Spleen (tissue), 11 donors: Measurements from ENCODE around the gene STARD9. TPM values are rescaled to one million over a fixed set of nuclear protein-coding genes. Genes with fewer than 3 reads are reported as not detected.

Source experiments
- DNase-seq: peaks from one replicate; pipeline ENCODE4 v3.0.0-alpha.2; 2020
- H3K27ac ChIP-seq, 8 donors: fragments of 200-600 bp; sonication (generic) in 7 of 8; 1 replicate in 4 of 8; 2 replicates in 4 of 8; pipeline versions ENCODE4 v1.5.0 to v1.8.0; 2016 to 2021; ENCODE audit warnings: inconsistent platforms in 4 of 8, mild to moderate bottlenecking in 4 of 8, moderate library complexity in 1 of 8
- H3K27me3 ChIP-seq, 7 donors: fragments of 200-600 bp; sonication (generic) in 6 of 7; replicated peaks in 1 of 7; 1 replicate in 4 of 7; 2 replicates in 3 of 7; pipeline versions ENCODE4 v1.5.0 to v1.8.0; 2016 to 2021; ENCODE audit warnings: inconsistent platforms in 3 of 7, mild to moderate bottlenecking in 1 of 7
- H3K36me3 ChIP-seq, 6 donors: fragments of 200-600 bp; sonication (generic) in 5 of 6; 1 replicate in 4 of 6; 2 replicates in 2 of 6; pipeline versions ENCODE4 v1.5.0 to v1.8.0; 2016 to 2021; ENCODE audit warnings: inconsistent platforms in 2 of 6
- H3K4me1 ChIP-seq, 6 donors: fragments of 200-600 bp; sonication (generic) in 5 of 6; 1 replicate in 3 of 6; 2 replicates in 3 of 6; pipeline versions ENCODE4 v1.5.0 to v1.8.0; 2016 to 2021; ENCODE audit warnings: inconsistent platforms in 3 of 6
- H3K4me3 ChIP-seq, 8 donors: fragments of 200-600 bp; sonication (generic) in 7 of 8; 1 replicate in 4 of 8; 2 replicates in 4 of 8; pipeline versions ENCODE4 v1.5.0 to v1.8.0; 2016 to 2021; ENCODE audit warnings: inconsistent platforms in 4 of 8, mild to moderate bottlenecking in 4 of 8, moderate library complexity in 2 of 8
- H3K9me3 ChIP-seq, 8 donors: fragments of 200-600 bp; sonication (generic) in 7 of 8; 1 replicate in 4 of 8; 2 replicates in 4 of 8; pipeline versions ENCODE4 v1.5.0 to v1.8.0; 2016 to 2021; ENCODE audit warnings: inconsistent platforms in 4 of 8
- POLR2A ChIP-seq, 3 donors: fragments of 450-650 bp; IDR thresholded peaks; one replicate each; pipeline ENCODE4 v1.5.1; 2017; ENCODE audit warnings: antibody characterized with exemption in 3 of 3, mild to moderate bottlenecking in 1 of 3
- POLR2AphosphoS5 ChIP-seq, 3 donors: sonication (generic); formaldehyde crosslinking; IDR thresholded peaks; one replicate each; pipeline ENCODE4 v1.5.1; 2017; ENCODE audit warnings: antibody characterized with exemption in 3 of 3
- WGBS, 5 donors: extraction: QIAGEN DNeasy Blood & Tissue Kit in 3 of 5; methylation state at CpG; one replicate each; pipeline versions ENCODE4 v1.1.5 to v1.1.7; 2013 to 2018; 5-methylcytosine and 5-hydroxymethylcytosine counted together
- intact Hi-C: fragments of 100-400 bp; cut with DNase I; formaldehyde crosslinking; loops from one replicate; pipeline ENCODE4 v1.15.0; 2023; ENCODE audit warnings: low total_unique reads
- polyA plus RNA-seq, 3 donors: library from polyadenylated mRNA; stranded (reverse); fragments of 200-250 nt; gene quantifications; one replicate each; pipeline ENCODE4 v1.2.1, GENCODE V29; 2013
- total RNA-seq, 7 donors: library from RNA; depleted of rRNA in 3 of 7; stranded (reverse); fragments of >200 nt in 3 of 7; fragmentation: NEBNext Ultra II Directional in 4 of 7; extraction: Animal tissue kit (Norgen Biotek cat#: 25700) in 4 of 7; gene quantifications; one replicate each; pipeline versions ENCODE4 v1.1.0 to v1.2.1, GENCODE V29; 2016 to 2021
- TF ChIP-seq, protein P1 (sequence below), 11 experiments: fragments of 200-600 bp in 7 of 11; fragments of 450-650 bp in 4 of 11; sonication (generic) in 4 of 11; IDR thresholded peaks in 8 of 11; conservative IDR thresholded peaks in 3 of 11; 1 replicate in 7 of 11; 2 replicates in 4 of 11; pipeline versions ENCODE4 v1.4.0 to v1.8.0; 2016 to 2021; ENCODE audit warnings: antibody characterized with exemption in 11 of 11, inconsistent platforms in 4 of 11, mild to moderate bottlenecking in 1 of 11
- donor health status: healthy with polysubstance abuse.
- donor health status: DM: no; HTN: no; CAD: no; lungs with moderate emphysema.
- donor health status: DM: no; HTN: no; CAD: no.
- donor health status: Bipolar disorder and iron deficiency.
- donor health status: healthy.
- donor health status: DM: no; HTN: no; CAD: no.
- donor health status: DM: yes; HTN: yes; CAD: no.

Gene STARD9
- total and polyA plus RNA-seq, 10 donors: 0.97 to 30.8 (median 21.6) TPM

DNA sequence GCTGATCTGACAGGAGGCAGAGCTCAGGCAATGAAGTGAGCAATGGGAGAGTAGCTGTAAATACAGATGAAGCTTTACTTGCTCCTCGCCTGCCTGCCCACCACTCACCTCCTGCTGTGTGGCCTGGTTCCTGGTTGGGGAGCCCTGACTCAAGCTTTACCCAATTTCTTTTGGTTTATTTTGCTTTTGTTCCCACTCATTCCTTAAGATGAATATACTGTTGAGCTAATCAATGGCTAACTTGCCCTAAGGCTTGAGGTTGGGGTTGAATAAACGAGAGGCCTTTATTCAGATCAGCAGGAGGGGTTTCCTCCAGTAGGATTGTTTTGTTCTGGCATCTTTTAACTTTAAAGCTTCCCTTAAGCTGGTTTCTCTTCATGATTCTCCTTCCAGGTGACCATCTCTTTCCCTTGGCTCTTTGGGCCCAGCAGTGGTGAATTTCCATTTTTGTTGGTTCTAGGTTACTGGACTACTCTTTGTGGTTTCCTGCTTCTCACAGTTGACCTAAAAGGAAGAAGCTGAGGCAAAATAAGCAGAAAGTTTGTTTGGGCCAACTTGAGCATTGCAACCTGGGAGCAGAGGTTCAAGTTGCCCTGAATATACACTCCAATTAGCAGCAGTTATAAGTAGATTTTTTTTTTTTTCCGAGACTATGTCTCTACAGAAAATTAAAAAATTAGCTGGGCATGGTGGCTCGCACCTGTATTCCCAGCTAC, 44.4 kb downstream of the STARD9 start:
- no peaks in the 10 kb centered on the region for H3K27me3 ChIP-seq
- intact Hi-C loops: no loop called here
- TF ChIP-seq POLR2AphosphoS5 (IDR thresholded peaks at IDR 0.05): no peak
- TF ChIP-seq POLR2A (IDR thresholded peaks at IDR 0.05): no peak
- TF ChIP-seq, protein P1, sequence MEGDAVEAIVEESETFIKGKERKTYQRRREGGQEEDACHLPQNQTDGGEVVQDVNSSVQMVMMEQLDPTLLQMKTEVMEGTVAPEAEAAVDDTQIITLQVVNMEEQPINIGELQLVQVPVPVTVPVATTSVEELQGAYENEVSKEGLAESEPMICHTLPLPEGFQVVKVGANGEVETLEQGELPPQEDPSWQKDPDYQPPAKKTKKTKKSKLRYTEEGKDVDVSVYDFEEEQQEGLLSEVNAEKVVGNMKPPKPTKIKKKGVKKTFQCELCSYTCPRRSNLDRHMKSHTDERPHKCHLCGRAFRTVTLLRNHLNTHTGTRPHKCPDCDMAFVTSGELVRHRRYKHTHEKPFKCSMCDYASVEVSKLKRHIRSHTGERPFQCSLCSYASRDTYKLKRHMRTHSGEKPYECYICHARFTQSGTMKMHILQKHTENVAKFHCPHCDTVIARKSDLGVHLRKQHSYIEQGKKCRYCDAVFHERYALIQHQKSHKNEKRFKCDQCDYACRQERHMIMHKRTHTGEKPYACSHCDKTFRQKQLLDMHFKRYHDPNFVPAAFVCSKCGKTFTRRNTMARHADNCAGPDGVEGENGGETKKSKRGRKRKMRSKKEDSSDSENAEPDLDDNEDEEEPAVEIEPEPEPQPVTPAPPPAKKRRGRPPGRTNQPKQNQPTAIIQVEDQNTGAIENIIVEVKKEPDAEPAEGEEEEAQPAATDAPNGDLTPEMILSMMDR (IDR thresholded peaks at IDR 0.05 in 8 of 11, conservative IDR thresholded peaks at IDR 0.05 in 3 of 11): no peak
- peaks cover 0 to 12% (median 0%) of the 10 kb centered on the region in 6 donors for H3K36me3 ChIP-seq
- no peak for DNase-seq
- peaks cover 0 to 12% (median 1%) of the 10 kb centered on the region in 6 donors for H3K4me1 ChIP-seq
- H3K9me3 ChIP-seq: no peaks in the 10 kb centered on the region
- no peak overlapping the region for H3K27ac ChIP-seq
- H3K4me3 ChIP-seq: no peak overlapping the region
- 83 to 86% (median 85%) methylated on average over 4 of the region's 4 CpGs for WGBS, 5 donors

DNA sequence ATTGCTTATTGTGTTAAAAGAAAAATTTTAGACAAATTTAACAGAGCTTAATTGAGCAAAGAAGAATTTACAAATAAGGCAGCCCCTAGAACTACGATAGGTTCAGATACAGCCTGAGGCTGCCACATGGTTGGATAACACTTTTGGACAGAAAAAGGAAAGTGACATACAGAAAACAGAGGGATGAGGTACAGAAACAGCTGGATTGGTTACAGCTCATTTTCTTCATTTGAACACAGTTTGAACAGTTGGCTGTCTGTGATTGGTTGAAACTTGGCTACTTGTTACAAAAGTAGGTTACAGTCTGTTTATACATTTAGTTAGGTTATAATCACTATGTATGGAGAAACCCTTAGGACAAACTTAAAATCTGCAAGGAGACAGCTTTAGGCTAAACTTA, 46.0 kb downstream of the STARD9 start:
- no peak overlapping the region for H3K4me3 ChIP-seq
- no peaks in the 10 kb centered on the region for H3K27me3 ChIP-seq
- intact Hi-C loops: no loop called here
- no peak for DNase-seq
- H3K27ac ChIP-seq: no peak overlapping the region
- H3K4me1 ChIP-seq: peaks cover 0 to 5% (median 0%) of the 10 kb centered on the region in 6 donors
- no peaks in the 10 kb centered on the region for H3K9me3 ChIP-seq
- WGBS, 5 donors: 95 to 97% (median 95%) methylated on average over 1 of the region's 1 CpG
- peaks cover 0 to 12% (median 0%) of the 10 kb centered on the region in 6 donors for H3K36me3 ChIP-seq
- TF ChIP-seq POLR2AphosphoS5 (IDR thresholded peaks at IDR 0.05) (no peak), POLR2A (IDR thresholded peaks at IDR 0.05) (no peak)
- TF ChIP-seq, protein P1 (IDR thresholded peaks at IDR 0.05 in 8 of 11, conservative IDR thresholded peaks at IDR 0.05 in 3 of 11): no peak

DNA sequence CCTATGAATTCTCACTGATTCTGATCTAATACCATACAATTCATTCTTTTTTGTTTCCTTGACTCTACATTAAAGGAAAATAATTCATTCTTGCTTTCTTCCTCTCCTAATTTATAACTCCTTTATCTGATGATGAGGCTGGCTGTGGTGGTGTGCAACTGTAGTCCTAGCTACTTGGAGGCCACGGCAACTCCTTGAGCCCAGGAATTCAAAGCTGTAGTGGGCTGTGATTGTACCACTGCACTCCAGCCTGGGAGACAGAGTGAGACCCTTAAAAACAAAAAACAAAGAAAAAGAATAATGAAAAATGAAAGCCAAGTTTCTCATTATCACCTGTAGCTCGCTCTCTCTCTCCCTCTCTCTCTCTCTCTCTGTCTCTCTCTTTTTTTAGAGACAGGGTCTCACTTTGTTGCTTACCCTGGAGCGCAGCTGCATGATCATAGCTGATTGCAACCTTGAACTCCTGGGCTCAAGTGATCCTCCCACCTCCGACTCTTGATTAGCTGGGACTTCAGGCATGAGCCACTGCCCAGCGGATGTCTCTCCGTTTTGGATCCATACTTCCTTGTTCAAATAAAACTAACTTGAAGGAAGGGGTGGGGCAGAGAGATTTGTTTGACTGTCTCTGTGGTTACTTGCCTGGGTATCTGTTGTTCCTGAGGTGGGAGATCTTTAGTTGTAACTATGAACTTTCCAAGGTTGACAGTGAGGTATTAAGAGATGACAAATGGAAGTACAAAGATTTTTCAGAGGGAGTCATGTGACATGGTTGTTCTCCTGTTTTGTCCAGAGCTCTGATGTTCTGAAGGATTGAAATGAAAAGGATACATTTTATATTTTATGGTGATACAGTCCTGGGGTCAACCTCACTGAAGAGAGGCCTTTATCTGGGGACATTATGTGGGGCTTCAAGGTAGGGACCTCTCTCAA, 46.9 kb downstream of the STARD9 start:
- H3K9me3 ChIP-seq: no peaks in the 10 kb centered on the region
- 78 to 90% (median 86%) methylated on average over 6 of the region's 6 CpGs for WGBS, 5 donors
- peaks cover 0 to 12% (median 0%) of the 10 kb centered on the region in 6 donors for H3K36me3 ChIP-seq
- H3K27ac ChIP-seq: peak overlapping the region in 1 of 8 donors; percentile 35
- intact Hi-C loops: no loop called here
- no peaks in the 10 kb centered on the region for H3K27me3 ChIP-seq
- H3K4me3 ChIP-seq: no peak overlapping the region
- DNase-seq: no peak
- H3K4me1 ChIP-seq: peaks cover 0 to 5% (median 0%) of the 10 kb centered on the region in 6 donors
- TF ChIP-seq POLR2A (IDR thresholded peaks at IDR 0.05) (no peak), POLR2AphosphoS5 (IDR thresholded peaks at IDR 0.05) (no peak)
- TF ChIP-seq, protein P1 (IDR thresholded peaks at IDR 0.05 in 8 of 11, conservative IDR thresholded peaks at IDR 0.05 in 3 of 11): no peak

DNA sequence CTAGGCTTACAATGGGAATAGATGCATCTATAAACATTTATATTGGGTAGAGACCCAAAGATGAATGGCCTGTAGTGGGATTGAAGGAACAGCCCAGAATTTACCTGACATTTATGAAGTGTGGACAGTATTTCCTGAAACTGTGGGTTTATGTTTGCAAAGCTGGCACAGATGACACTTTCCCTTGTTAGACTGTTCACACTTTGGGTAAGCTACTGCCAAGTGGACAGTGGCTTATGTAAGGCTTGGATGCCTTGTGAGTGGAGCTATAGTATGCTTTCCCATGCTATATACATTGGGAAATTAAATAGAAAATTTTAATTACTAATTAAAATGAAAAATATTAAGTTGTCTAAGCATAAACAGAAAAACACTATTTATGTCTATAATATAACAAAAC, 48.5 kb downstream of the STARD9 start:
- Histone ChIP-seq H3K27ac (no peak overlapping the region), H3K27me3 (no peaks in the 10 kb centered on the region), H3K4me3 (no peak overlapping the region), H3K9me3 (no peaks in the 10 kb centered on the region), H3K36me3 (no peaks in the 10 kb centered on the region), H3K4me1 (peaks cover 0 to 5% (median 0%) of the 10 kb centered on the region in 6 donors)
- TF ChIP-seq, protein P1 (IDR thresholded peaks at IDR 0.05 in 8 of 11, conservative IDR thresholded peaks at IDR 0.05 in 3 of 11): no peak
- no peak for TF ChIP-seq POLR2AphosphoS5 (IDR thresholded peaks at IDR 0.05)
- TF ChIP-seq POLR2A (IDR thresholded peaks at IDR 0.05): no peak
- intact Hi-C loops: no loop called here
- no peak for DNase-seq
